GM18526 (cell line): Measurements from ENCODE around the gene GRAMD1A.

Source experiments
- POLR2A ChIP-seq: IDR thresholded peaks from 3 replicates; pipeline ENCODE4 v1.6.1; 2011; ENCODE audit not compliant: insufficient read length; ENCODE audit errors: extremely low read depth

GRAMD1A gene

GRCh38 chr19:34999498-35000337 lies at the start of gene GRAMD1A:
Gene GRAMD1A, plus strand, starts transcription at chr19:35000323. Its CDS starts 156 bp downstream, at chr19:35000479.
- peak; percentile 55 for TF ChIP-seq POLR2A

- TF ChIP-seq POLR2A = no peak
Observed at GRCh38 chr19:34953092-34953491, 47.0 kb upstream of the GRAMD1A start.

GRCh38 chr19:34957830-34958751 lies 42.0 kb upstream of the GRAMD1A start:
- TF ChIP-seq POLR2A = no peak

GRCh38 chr19:34959021-34959420 lies 41.1 kb upstream of the GRAMD1A start:
- TF ChIP-seq POLR2A = no peak

- no peak for TF ChIP-seq POLR2A
Observed at GRCh38 chr19:34960103-34960805, 39.9 kb upstream of the GRAMD1A start.

GRCh38 chr19:34960940-34961679 lies 39.0 kb upstream of the GRAMD1A start:
- TF ChIP-seq POLR2A = no peak

- TF ChIP-seq POLR2A = no peak
Observed at GRCh38 chr19:34961775-34962686, 38.1 kb upstream of the GRAMD1A start.

GRCh38 chr19:34962687-34963572 lies 37.2 kb upstream of the GRAMD1A start:
- TF ChIP-seq POLR2A = no peak

- no peak for TF ChIP-seq POLR2A
Observed at GRCh38 chr19:34963573-34964406, 36.3 kb upstream of the GRAMD1A start, which contains the start of gene ZNF792. Gene ZNF792, minus strand, starts transcription at chr19:34964229. Its CDS starts 567 bp downstream, at chr19:34963662.

GRCh38 chr19:34964598-34964997 lies 35.5 kb upstream of the GRAMD1A start:
- no peak for TF ChIP-seq POLR2A

- TF ChIP-seq POLR2A = no peak
Observed at GRCh38 chr19:34967551-34967950, 32.6 kb upstream of the GRAMD1A start.

- no peak for TF ChIP-seq POLR2A
Observed at GRCh38 chr19:34969721-34970120, 30.4 kb upstream of the GRAMD1A start.

- no peak for TF ChIP-seq POLR2A
Observed at GRCh38 chr19:34972163-34972705, 27.9 kb upstream of the GRAMD1A start.
